Globus pallidus (tissue), 1 donor: Measurements from ENCODE around the gene PAWR.
A peak's percentile ranks its signal among the peaks of the same experiment; 100 is the strongest.
"Not testable (repeated sequence)": the region's sequence is repeated elsewhere in the genome, so short reads cannot be mapped to it uniquely, and the experiment has no call there.

ENCODE experiments used
- DNase-seq: peaks from one replicate; pipeline ENCODE4 v3.0.0-alpha.2; 2015; ENCODE audit warnings: low spot score

The PAWR gene

GRCh38 chr12:79547735-79548609, 142.8 kb downstream of the PAWR start:
- DNase-seq, result peak; percentile 20

GRCh38 chr12:79547044-79547734, 143.6 kb downstream of the PAWR start:
- no peak for DNase-seq

GRCh38 chr12:79546466-79547043, 144.2 kb downstream of the PAWR start:
- no peak for DNase-seq

GRCh38 chr12:79544439-79544838, 146.3 kb downstream of the PAWR start:
- not testable (repeated sequence) for DNase-seq

GRCh38 chr12:79537675-79538074, 153.1 kb downstream of the PAWR start:
- DNase-seq, result no peak

GRCh38 chr12:79535751-79536150, 155.0 kb downstream of the PAWR start:
- DNase-seq, result no peak
